Inferior parietal cortex (tissue), 1 donor: Measurements from ENCODE around the gene TRAPPC2.

Experiments used
- DNase-seq: peaks from one replicate; pipeline ENCODE4 v3.0.0-alpha.2; 2016; ENCODE audit errors: extremely low spot score

Gene TRAPPC2

GRCh38 chrX:13669246-13669737 is 65.1 kb downstream of the TRAPPC2 start:
- no peak for DNase-seq

DNA sequence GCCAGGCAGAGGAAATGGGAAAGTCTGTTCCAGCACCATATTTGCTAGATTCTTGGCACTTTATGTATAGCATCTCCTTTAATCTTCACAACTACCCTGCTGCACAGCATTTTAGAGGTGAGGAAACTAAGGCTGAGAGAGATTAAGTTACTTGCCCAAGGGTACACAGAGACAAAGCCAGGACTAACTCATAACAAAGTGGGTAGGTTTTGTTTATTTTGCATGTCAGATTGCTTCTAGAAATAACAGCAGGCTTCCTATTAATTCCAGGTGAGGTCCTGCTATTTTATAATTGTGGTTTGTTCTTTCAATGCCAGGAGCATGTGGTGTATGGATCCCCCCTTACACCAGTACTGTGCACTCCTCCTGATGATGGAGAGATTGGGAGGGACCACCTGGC is 66.5 kb downstream of the TRAPPC2 start:
- DNase-seq: no peak

- DNase-seq: no peak
These were observed 67.6 kb downstream of the TRAPPC2 start for GRCh38 chrX:13666836-13667235.

DNA sequence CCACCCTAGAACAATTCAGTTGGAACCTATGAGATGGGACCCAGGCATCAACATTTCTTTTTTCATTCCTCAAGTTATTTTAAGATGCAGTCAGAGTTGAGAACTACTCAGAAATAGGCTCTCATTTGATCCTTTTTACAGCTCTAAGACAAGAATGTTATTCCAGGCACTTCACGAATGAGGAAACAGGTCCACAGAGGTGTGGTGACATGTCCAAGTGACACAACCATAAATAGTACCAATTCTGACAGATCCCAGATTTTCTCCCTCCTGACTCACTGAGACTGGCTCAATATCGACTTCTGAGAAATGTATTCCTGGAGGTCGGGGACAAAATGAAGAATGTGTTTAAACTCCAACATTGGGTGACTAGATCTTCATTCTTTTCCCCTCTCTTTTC is 70.4 kb downstream of the TRAPPC2 start:
- no peak for DNase-seq

DNA sequence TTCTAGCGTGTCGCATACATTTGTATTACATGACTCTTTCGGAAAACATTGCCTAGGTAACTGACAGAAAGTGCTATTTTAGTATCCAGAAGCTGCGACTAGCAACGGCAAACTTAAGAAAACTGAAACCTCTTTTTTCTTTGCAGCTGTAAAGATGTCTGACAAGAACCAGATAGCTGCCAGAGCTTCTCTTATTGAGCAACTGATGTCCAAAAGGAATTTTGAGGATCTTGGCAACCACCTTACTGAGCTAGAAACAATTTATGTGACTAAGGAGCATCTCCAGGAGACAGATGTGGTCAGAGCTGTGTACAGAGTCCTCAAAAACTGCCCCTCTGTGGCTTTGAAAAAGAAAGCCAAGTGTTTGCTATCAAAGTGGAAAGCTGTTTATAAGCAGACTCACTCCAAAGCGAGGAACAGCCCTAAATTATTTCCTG is 72.0 kb downstream of the TRAPPC2 start:
- no peak for DNase-seq
